ENCODE data around the gene CFAP68. TPM values are rescaled to one million over a fixed set of nuclear protein-coding genes. Genes with fewer than 3 reads are reported as not detected.
A peak's percentile ranks its signal among the peaks of the same experiment; 100 is the strongest.

The CFAP68 gene, protein sequence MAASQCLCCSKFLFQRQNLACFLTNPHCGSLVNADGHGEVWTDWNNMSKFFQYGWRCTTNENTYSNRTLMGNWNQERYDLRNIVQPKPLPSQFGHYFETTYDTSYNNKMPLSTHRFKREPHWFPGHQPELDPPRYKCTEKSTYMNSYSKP
- 3.8 and 3.9 TPM in 2 replicates for total RNA-seq

GRCh38 chr11:111878849-111879636, at the start of gene CFAP68, which contains the start of gene FDXACB1:
CFAP68 (plus strand) TSS chr11:111879541; CDS start chr11:111879561, 20 bp downstream.
FDXACB1 (minus strand) TSS chr11:111879165; CDS start chr11:111879132, 33 bp downstream.

GRCh38 chr11:111870886-111871692, 8.3 kb upstream of the CFAP68 start, which contains the start of gene ALG9:
ALG9 (minus strand) TSS chr11:111871581; CDS start chr11:111871482, 99 bp downstream.

GRCh38 chr11:111911563-111912401, 32.4 kb downstream of the CFAP68 start, which contains the start of gene CRYAB:
CRYAB (minus strand) TSS chr11:111911770; CDS start chr11:111911724, 46 bp downstream.

GRCh38 chr11:111912535-111912934, 33.2 kb downstream of the CFAP68 start, which contains the start of gene HSPB2:
HSPB2 (plus strand) TSS chr11:111912734; CDS start chr11:111912830, 96 bp downstream.

GRCh38 chr11:111918390-111919256, 39.3 kb downstream of the CFAP68 start, which contains the start of gene C11orf52:
C11orf52 (plus strand) TSS chr11:111918913; CDS start chr11:111918973, 60 bp downstream.

Small RNA genes within 50 kb of the gene (small RNA-seq; reads per million reads assigned to genes)
- not detected for gene C11orf52
- not detected for gene GNG5P3
- gene RNA5SP351: not detected
- 1.4 reads per million, percentile 30 among the genes with 10 or more reads in this experiment for gene RPL37AP8

Other genes with a start within 250 kb of the CFAP68 start
- 26.1 and 26.4 TPM in 2 replicates for gene PPP2R1B, start 113.2 kb upstream of the CFAP68 start, total RNA-seq
- gene ALG9, start 8.0 kb upstream of the CFAP68 start, total RNA-seq: 38.8 and 41.2 TPM in 2 replicates
- gene FDXACB1, start 376 bp upstream of the CFAP68 start, total RNA-seq: 2.1 and 2.4 TPM in 2 replicates
- 35.2 and 47.7 TPM in 2 replicates for gene CRYAB, start 32.2 kb downstream of the CFAP68 start, total RNA-seq
- gene HSPB2, start 33.2 kb downstream of the CFAP68 start, total RNA-seq: 0.49 and 2.6 TPM in 2 replicates
- gene C11orf52, start 39.4 kb downstream of the CFAP68 start, total RNA-seq: 0.49 and 1.3 TPM in 2 replicates
- 31.5 and 32.9 TPM in 2 replicates for gene DIXDC1, start 57.8 kb downstream of the CFAP68 start, total RNA-seq
- gene DLAT, start 145.9 kb downstream of the CFAP68 start, total RNA-seq: 33.3 and 41.1 TPM in 2 replicates
- 2.9 and 3.9 TPM in 2 replicates for gene PIH1D2, start 194.5 kb downstream of the CFAP68 start, total RNA-seq
- 22.3 and 25.5 TPM in 2 replicates for gene NKAPD1, start 194.8 kb downstream of the CFAP68 start, total RNA-seq
- gene TIMM8B, start 207.2 kb downstream of the CFAP68 start, total RNA-seq: 17.7 and 21.9 TPM in 2 replicates
- gene SDHD, start 207.3 kb downstream of the CFAP68 start, total RNA-seq: 80.3 and 88.9 TPM in 2 replicates